Endothelial cell of umbilical vein (primary cell): ENCODE results near the gene ALDH5A1. TPM values are rescaled to one million over a fixed set of nuclear protein-coding genes. Genes with fewer than 3 reads are reported as not detected.

Experiments used
- BruUV-seq: library from RNA; stranded (reverse); fragments of 400-500 nt; replicated peaks from 2 replicates; lab custom pipeline; 2021; lab: Mats Ljungman, UMichigan
- CTCF ChIA-PET: fragments of 300-600, 350-600 bp; sonication (Branson Sonifier 250); formaldehyde crosslinking; loops from one replicate; lab custom pipeline; 2021; ENCODE audit warnings: antibody characterized with exemption, inconsistent platforms; lab: Charles Lee
- POLR2A ChIA-PET: fragments of 300-600, 350-600 bp; sonication (Branson Sonifier 250); formaldehyde crosslinking; loops from one replicate; lab custom pipeline; 2021; ENCODE audit warnings: antibody characterized with exemption, inconsistent platforms; lab: Charles Lee
- DNase-seq: peaks from one replicate; pipeline ENCODE4 v3.0.0-alpha.2; 2011; ENCODE audit warnings: low read depth, low spot score
- FAIRE-seq: peaks from 2 replicates; lab custom pipeline; 2011; peaks lifted over from hg19 to GRCh38; lab: Jason Lieb, UNC
- H2AFZ ChIP-seq: 2 replicates; pipeline ENCODE4 v1.6.0; 2012; ENCODE audit warnings: low read depth, low read length, control low read depth, inconsistent platforms
- H3K27ac ChIP-seq: 2 replicates; pipeline ENCODE4 v1.5.1; 2011; ENCODE audit warnings: low read depth, mild to moderate bottlenecking, control low read depth, low read length, moderate library complexity; ENCODE audit not compliant: insufficient read depth
- H3K27me3 ChIP-seq, 2 experiments: 2 replicates each; pipeline versions ENCODE4 v1.6.0 to v1.6.1; 2011; ENCODE audit warnings: low read length in 2 of 2, mixed read lengths in 1 of 2; ENCODE audit not compliant: control insufficient read depth in 2 of 2, insufficient read depth in 2 of 2
- H3K36me3 ChIP-seq, 2 experiments: 2 replicates in 1 of 2; 3 replicates in 1 of 2; pipeline ENCODE4 v1.5.1; 2011; ENCODE audit warnings: low read length in 2 of 2, mild to moderate bottlenecking in 1 of 2, moderate library complexity in 1 of 2; ENCODE audit not compliant: control insufficient read depth in 2 of 2, insufficient read depth in 2 of 2; ENCODE audit errors: extremely low read depth in 1 of 2
- H3K4me1 ChIP-seq: 3 replicates; pipeline ENCODE4 v1.5.1; 2011; ENCODE audit warnings: mild to moderate bottlenecking, low read length; ENCODE audit not compliant: control insufficient read depth, insufficient read depth; ENCODE audit errors: extremely low read depth
- H3K4me2 ChIP-seq: 2 replicates; pipeline ENCODE4 v1.6.1; 2011; ENCODE audit warnings: low read length, control low read depth, mixed read lengths; ENCODE audit not compliant: insufficient read depth
- H3K4me3 ChIP-seq, 3 experiments: fragments of 200-600 bp in 1 of 3; sonication (generic), shearing (Covaris generic) in 1 of 3; replicated peaks in 1 of 3; 2 replicates each; pipeline ENCODE4 v1.5.1; 2011 to 2016; ENCODE audit warnings: control low read depth in 3 of 3, low read length in 3 of 3, mild to moderate bottlenecking in 2 of 3, inconsistent platforms in 1 of 3, low read depth in 1 of 3, moderate library complexity in 1 of 3; ENCODE audit not compliant: insufficient read depth in 1 of 3
- H3K79me2 ChIP-seq: 2 replicates; pipeline ENCODE4 v1.6.0; 2012; ENCODE audit warnings: low read length, inconsistent platforms; ENCODE audit not compliant: control insufficient read depth, insufficient read depth
- H3K9ac ChIP-seq: replicated peaks from 2 replicates; pipeline ENCODE3; 2011; ENCODE audit warnings: low read length, control low read depth; ENCODE audit not compliant: insufficient read depth; ENCODE audit errors: extremely low read depth
- H3K9me1 ChIP-seq: replicated peaks from 3 replicates; pipeline ENCODE4 v1.6.0; 2011; ENCODE audit warnings: mild to moderate bottlenecking, low read length; ENCODE audit not compliant: control insufficient read depth, insufficient read depth; ENCODE audit errors: extremely low read depth
- H3K9me3 ChIP-seq: replicated peaks from 2 replicates; pipeline ENCODE4 v1.5.1; 2012; ENCODE audit warnings: low read length, inconsistent platforms; ENCODE audit not compliant: control insufficient read depth, insufficient read depth
- H4K20me1 ChIP-seq: replicated peaks from 2 replicates; pipeline ENCODE3; 2011; ENCODE audit warnings: mild to moderate bottlenecking, low read length; ENCODE audit not compliant: control insufficient read depth, insufficient read depth; ENCODE audit errors: extremely low read depth
- EZH2 ChIP-seq: IDR thresholded peaks from 2 replicates; pipeline ENCODE4 v1.6.1; 2012; ENCODE audit warnings: borderline replicate concordance, low read depth, mild to moderate bottlenecking, moderate library complexity, low read length, inconsistent platforms; ENCODE audit not compliant: severe bottlenecking
- FOS ChIP-seq: IDR thresholded peaks from 2 replicates; pipeline ENCODE4 v1.6.1; 2011; ENCODE audit warnings: mild to moderate bottlenecking, low read length, moderate library complexity, borderline replicate concordance; ENCODE audit not compliant: insufficient read depth
- GATA2 ChIP-seq: IDR thresholded peaks from 2 replicates; pipeline ENCODE4 v1.7.0; 2011; ENCODE audit warnings: low read depth, mild to moderate bottlenecking, moderate library complexity, mixed read lengths, low read length; ENCODE audit not compliant: insufficient read length, insufficient read depth
- JUN ChIP-seq: IDR thresholded peaks from 2 replicates; pipeline ENCODE4 v1.6.1; 2011; ENCODE audit warnings: borderline replicate concordance, low read depth; ENCODE audit not compliant: insufficient read length, insufficient read depth
- MYC ChIP-seq: IDR thresholded peaks from one replicate; pipeline ENCODE4 v1.6.1; 2011; ENCODE audit warnings: mild to moderate bottlenecking, low read depth, low read length
- POLR2A ChIP-seq: IDR thresholded peaks from 2 replicates; pipeline ENCODE4 v1.6.1; 2012; ENCODE audit warnings: low read depth, mild to moderate bottlenecking, control low read depth, low read length
- POLR2AphosphoS5 ChIP-seq: IDR thresholded peaks from 2 replicates; pipeline ENCODE4 v1.6.1; 2012; ENCODE audit warnings: low read depth, mild to moderate bottlenecking, control low read depth, low read length, moderate library complexity; ENCODE audit not compliant: insufficient read depth
- dilution Hi-C: fragments of 300-500 bp; cut with MboI; formaldehyde crosslinking; loops from one replicate; pipeline ENCODE4 v1.15.0; 2019; ENCODE audit warnings: low sequenced_read_pairs; ENCODE audit not compliant: extremely low pct_ligation_motif_present
- intact Hi-C: fragments of 100-400 bp; cut with micrococcal nuclease; formaldehyde crosslinking; loops from one replicate; pipeline ENCODE4 v1.10.0; 2022
- polyA plus RNA-seq, 4 experiments: library from polyadenylated mRNA; depleted of rRNA in 3 of 4; stranded (reverse) in 3 of 4; unstranded in 1 of 4; fragments of >200 nt; gene quantifications; 2 replicates each; pipeline versions ENCODE4 v1.2.1 to v1.2.3, GENCODE V29; 2011 to 2012; ENCODE audit warnings: missing spikeins in 1 of 4
- total RNA-seq: library from RNA; stranded (reverse); gene quantifications from 2 replicates; pipeline ENCODE4 v1.2.3, GENCODE V29; 2021
- TF ChIP-seq, protein P1 (sequence below), 2 donors: IDR thresholded peaks; 1 replicate in 1 of 2; 2 replicates in 1 of 2; pipeline ENCODE4 v1.5.1; 2011; ENCODE audit warnings: low read length in 2 of 2, mild to moderate bottlenecking in 2 of 2, moderate library complexity in 2 of 2, control low read depth in 1 of 2, inconsistent platforms in 1 of 2, low read depth in 1 of 2; ENCODE audit not compliant: insufficient read depth in 1 of 2; ENCODE audit errors: extremely low read depth in 1 of 2
- TF ChIP-seq, protein P2 (sequence below): IDR thresholded peaks from 2 replicates; pipeline ENCODE4 v1.6.1; 2011; ENCODE audit not compliant: insufficient read depth, insufficient read length

Gene ALDH5A1
- total and polyA plus RNA-seq, 2 donors (not counting 3 experiments of a cell fraction or from before 2014, with no cell fraction given), result 0.51 to 1.1 TPM

DNA sequence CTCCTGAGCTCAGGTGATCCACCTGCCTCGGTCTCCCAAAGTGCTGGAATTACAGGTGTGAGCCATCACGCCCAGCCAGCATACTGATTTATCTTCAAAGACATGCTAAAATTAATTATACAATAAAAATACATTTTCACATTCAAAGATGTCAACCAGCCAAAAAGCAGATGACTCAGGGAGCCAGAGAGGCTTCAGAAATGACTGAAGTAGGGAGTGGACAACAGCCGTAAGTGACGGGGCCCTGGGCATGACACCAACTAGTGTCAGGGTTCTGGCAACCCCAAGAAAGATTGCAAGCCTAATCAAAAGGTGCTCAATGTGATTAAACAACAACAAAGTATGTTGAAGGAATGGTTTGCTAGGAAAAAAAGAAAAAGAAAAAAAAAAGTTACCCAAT, 33.8 kb upstream of the ALDH5A1 start:
- dilution Hi-C loops, result no loop called here
- Histone ChIP-seq H3K9me1 (no peaks in the 10 kb centered on the region), H3K27me3 (no peaks in the 10 kb centered on the region)

More for the DNA sequence above, 33.8 kb upstream of the ALDH5A1 start:
- ChIA-PET POLR2A (no interaction called here), CTCF (no interaction called here)
- TF ChIP-seq, protein P1, sequence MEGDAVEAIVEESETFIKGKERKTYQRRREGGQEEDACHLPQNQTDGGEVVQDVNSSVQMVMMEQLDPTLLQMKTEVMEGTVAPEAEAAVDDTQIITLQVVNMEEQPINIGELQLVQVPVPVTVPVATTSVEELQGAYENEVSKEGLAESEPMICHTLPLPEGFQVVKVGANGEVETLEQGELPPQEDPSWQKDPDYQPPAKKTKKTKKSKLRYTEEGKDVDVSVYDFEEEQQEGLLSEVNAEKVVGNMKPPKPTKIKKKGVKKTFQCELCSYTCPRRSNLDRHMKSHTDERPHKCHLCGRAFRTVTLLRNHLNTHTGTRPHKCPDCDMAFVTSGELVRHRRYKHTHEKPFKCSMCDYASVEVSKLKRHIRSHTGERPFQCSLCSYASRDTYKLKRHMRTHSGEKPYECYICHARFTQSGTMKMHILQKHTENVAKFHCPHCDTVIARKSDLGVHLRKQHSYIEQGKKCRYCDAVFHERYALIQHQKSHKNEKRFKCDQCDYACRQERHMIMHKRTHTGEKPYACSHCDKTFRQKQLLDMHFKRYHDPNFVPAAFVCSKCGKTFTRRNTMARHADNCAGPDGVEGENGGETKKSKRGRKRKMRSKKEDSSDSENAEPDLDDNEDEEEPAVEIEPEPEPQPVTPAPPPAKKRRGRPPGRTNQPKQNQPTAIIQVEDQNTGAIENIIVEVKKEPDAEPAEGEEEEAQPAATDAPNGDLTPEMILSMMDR (IDR thresholded peaks at IDR 0.05; ENCODE audit: extremely low read depth in 1 of 2, insufficient read depth in 1 of 2, low read depth in 1 of 2, low read length in 2 of 2), result no peak
- TF ChIP-seq EZH2 (no peak), GATA2 (no peak), MYC (no peak), POLR2AphosphoS5 (no peak), POLR2A (no peak), FOS (no peak), JUN (no peak)
- TF ChIP-seq, protein P2, sequence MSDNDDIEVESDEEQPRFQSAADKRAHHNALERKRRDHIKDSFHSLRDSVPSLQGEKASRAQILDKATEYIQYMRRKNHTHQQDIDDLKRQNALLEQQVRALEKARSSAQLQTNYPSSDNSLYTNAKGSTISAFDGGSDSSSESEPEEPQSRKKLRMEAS, result no peak
- Histone ChIP-seq H3K9me3 (no peaks in the 10 kb centered on the region), H3K9ac (no peak overlapping the region), H4K20me1 (no peaks in the 10 kb centered on the region), H3K79me2 (no peaks in the 10 kb centered on the region), H3K4me3 (no peak overlapping the region), H3K36me3 (no peaks in the 10 kb centered on the region), H3K27ac (no peak overlapping the region), H3K4me1 (no peaks in the 10 kb centered on the region), H3K4me2 (no peak overlapping the region), H2AFZ (no peak overlapping the region)
- DNase-seq, result no peak
- intact Hi-C loops, result no loop called here
- no TSS peak for BruUV-seq
- FAIRE-seq, result no peak
